ENCODE data around the gene CDC42BPG.

The CDC42BPG gene

GRCh38 chr11:64877390-64878222 is 33.2 kb upstream of the CDC42BPG start:
- Histone ChIP-seq H4K20me1 (ENCODE audit: insufficient read depth, low read length) (peaks cover 46% of the 10 kb centered on the region), H3K9ac (ENCODE audit: low read length) (peak overlapping the region; percentile 87), H3K4me1 (ENCODE audit: low read length) (peaks cover 45% of the 10 kb centered on the region), H2AFZ (ENCODE audit: low read depth, low read length) (no peak overlapping the region), H3K9me3 (ENCODE audit: insufficient read depth, low read length) (no peaks in the 10 kb centered on the region), H3K36me3 (replicated peaks; ENCODE audit: low read depth, low read length) (peaks cover 43% of the 10 kb centered on the region), H3K4me3 (ENCODE audit: low read length) (peak overlapping the region; percentile 82), H3K27ac (ENCODE audit: low read length) (peak overlapping the region; percentile 33), H3K27me3 (ENCODE audit: low read depth, low read length) (no peaks in the 10 kb centered on the region), H3K79me2 (ENCODE audit: low read length) (peaks cover 61% of the 10 kb centered on the region), H3K4me2 (ENCODE audit: low read length) (peak overlapping the region; percentile 95)
- TF ChIP-seq CTCF (IDR thresholded peaks at IDR 0.05; ENCODE audit: low read depth, low read length) (no peak), EZH2phosphoT487 (IDR thresholded peaks at IDR 0.05; ENCODE audit: low read depth) (no peak)

- Histone ChIP-seq H3K9ac (ENCODE audit: low read length) (peak overlapping the region; percentile 87), H3K27me3 (ENCODE audit: low read depth, low read length) (no peaks in the 10 kb centered on the region), H3K27ac (ENCODE audit: low read length) (no peak overlapping the region), H3K36me3 (replicated peaks; ENCODE audit: low read depth, low read length) (peaks cover 48% of the 10 kb centered on the region), H3K4me1 (ENCODE audit: low read length) (peaks cover 45% of the 10 kb centered on the region), H3K9me3 (ENCODE audit: insufficient read depth, low read length) (no peaks in the 10 kb centered on the region), H3K4me3 (ENCODE audit: low read length) (peak overlapping the region; percentile 82), H3K79me2 (ENCODE audit: low read length) (peaks cover 63% of the 10 kb centered on the region), H4K20me1 (ENCODE audit: insufficient read depth, low read length) (peaks cover 51% of the 10 kb centered on the region), H2AFZ (ENCODE audit: low read depth, low read length) (no peak overlapping the region), H3K4me2 (ENCODE audit: low read length) (peak overlapping the region; percentile 95)
- TF ChIP-seq CTCF (IDR thresholded peaks at IDR 0.05; ENCODE audit: low read depth, low read length) = no peak
- TF ChIP-seq EZH2phosphoT487 (IDR thresholded peaks at IDR 0.05; ENCODE audit: low read depth) = no peak
These were observed 32.4 kb upstream of the CDC42BPG start for GRCh38 chr11:64876835-64877341.

- Histone ChIP-seq H3K9ac (ENCODE audit: low read length) (peak overlapping the region; percentile 87), H3K4me3 (ENCODE audit: low read length) (peak overlapping the region; percentile 82), H4K20me1 (ENCODE audit: insufficient read depth, low read length) (peaks cover 57% of the 10 kb centered on the region), H3K9me3 (ENCODE audit: insufficient read depth, low read length) (no peaks in the 10 kb centered on the region), H3K4me2 (ENCODE audit: low read length) (peak overlapping the region; percentile 95), H3K4me1 (ENCODE audit: low read length) (peaks cover 45% of the 10 kb centered on the region), H3K79me2 (ENCODE audit: low read length) (peaks cover 69% of the 10 kb centered on the region), H3K36me3 (replicated peaks; ENCODE audit: low read depth, low read length) (peaks cover 54% of the 10 kb centered on the region), H3K27me3 (ENCODE audit: low read depth, low read length) (no peaks in the 10 kb centered on the region), H3K27ac (ENCODE audit: low read length) (no peak overlapping the region), H2AFZ (ENCODE audit: low read depth, low read length) (no peak overlapping the region)
- no peak for TF ChIP-seq EZH2phosphoT487 (IDR thresholded peaks at IDR 0.05; ENCODE audit: low read depth)
- no peak for TF ChIP-seq CTCF (IDR thresholded peaks at IDR 0.05; ENCODE audit: low read depth, low read length)
These were observed 31.8 kb upstream of the CDC42BPG start for GRCh38 chr11:64876229-64876750.

Measured in OCI-LY3 (cell line).